ENCODE measurements around the gene CDH19.
"Not testable (repeated sequence)": the region's sequence is repeated elsewhere in the genome, so short reads cannot be mapped to it uniquely, and the experiment has no call there.

CDH19 gene

DNA sequence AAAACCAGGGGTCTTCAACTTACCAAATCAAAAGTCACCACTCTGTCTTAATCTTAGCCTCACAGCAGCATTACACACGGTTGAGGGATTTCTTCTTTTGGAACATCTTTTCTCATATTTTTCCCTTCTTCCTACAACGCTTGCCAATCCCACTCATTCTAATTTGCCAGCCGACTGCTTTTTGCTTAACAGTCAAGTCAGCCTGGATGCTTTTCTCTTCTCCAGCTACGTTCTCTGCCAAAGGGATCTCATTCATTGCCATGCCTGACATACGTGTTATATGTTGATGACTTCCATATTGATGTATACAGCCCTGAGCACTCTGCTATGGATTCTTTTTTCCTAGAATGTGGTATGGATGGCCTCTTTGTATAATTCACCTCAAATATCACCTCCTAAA is 37.3 kb downstream of the CDH19 start:
- DNase-seq (ENCODE audit: low read depth), result no peak

DNA sequence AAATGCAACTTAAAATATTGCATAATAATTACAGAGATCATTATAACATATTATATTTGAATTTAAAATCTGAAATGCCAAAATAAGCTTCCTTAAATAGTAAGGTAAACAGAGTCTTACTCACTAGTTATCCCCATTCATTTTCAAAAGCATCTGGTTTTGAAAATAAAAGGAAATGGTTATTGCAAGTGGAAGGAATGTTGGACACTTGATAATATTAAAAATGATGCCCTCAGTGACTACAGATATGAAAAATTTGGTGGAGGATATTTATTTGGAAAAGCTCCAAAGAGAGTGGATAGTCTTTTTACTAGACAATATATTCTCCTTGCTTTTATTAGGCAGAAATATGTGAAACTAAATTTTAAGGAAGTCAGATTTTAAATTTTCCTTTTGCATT is 39.7 kb downstream of the CDH19 start:
- no peak for DNase-seq (ENCODE audit: low read depth)

DNA sequence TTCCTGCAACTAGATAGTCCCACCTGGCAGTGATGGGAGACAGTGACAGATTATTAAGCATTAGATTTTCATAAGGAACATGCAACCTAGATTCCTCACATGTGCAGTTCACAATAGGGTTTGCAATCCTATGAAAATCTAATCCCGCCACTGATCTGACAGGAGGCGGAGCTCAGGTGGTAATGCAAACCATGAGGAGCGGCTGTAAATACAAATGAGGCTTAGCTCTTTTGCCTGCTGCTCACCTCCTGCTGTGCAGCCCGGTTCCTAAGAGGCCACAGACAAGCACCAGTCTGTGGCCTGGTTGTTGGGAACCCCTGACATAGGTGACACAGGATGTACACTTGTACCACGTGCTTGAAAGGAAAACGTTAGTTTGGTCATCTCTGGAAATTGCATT is 41.6 kb downstream of the CDH19 start:
- DNase-seq (ENCODE audit: low read depth), result no peak

DNA sequence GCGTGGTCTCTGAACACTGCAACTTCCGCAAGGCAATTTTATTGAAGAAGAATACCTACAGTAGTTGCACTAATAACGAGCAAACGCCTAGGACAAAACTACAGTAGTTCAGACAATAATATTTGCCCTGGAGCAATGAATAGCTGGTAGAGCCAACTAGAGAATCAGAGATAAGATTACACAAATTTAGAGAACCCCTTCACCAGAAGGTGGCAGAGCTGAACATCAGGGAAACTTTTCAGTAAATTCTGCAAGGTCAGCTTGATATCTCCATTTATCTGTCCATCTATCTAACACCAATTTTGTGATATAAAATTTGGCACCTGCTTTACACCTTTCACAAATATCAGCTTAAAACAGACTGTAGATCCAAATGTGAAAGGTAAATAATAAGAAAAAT is 43.8 kb downstream of the CDH19 start:
- no peak for DNase-seq (ENCODE audit: low read depth)

DNA sequence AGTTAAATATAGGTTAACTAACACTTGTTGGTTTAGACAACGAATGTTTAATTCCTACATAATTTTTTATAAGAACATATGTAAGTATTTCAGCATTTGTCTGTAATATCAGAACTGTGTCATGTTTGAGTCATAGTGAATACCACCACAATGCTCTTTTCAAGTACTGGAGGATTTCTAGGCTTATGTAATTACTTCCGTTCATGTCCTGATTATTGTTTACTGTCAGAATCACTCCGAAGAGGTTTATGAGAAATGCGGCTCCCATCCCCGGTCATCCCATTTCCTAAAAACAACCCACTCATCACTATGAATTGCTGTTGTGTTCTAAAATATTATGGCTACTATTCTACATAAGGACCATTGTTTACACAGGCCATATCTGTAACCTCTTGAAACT is 45.1 kb downstream of the CDH19 start:
- DNase-seq (ENCODE audit: low read depth), result peak; percentile 46

DNA sequence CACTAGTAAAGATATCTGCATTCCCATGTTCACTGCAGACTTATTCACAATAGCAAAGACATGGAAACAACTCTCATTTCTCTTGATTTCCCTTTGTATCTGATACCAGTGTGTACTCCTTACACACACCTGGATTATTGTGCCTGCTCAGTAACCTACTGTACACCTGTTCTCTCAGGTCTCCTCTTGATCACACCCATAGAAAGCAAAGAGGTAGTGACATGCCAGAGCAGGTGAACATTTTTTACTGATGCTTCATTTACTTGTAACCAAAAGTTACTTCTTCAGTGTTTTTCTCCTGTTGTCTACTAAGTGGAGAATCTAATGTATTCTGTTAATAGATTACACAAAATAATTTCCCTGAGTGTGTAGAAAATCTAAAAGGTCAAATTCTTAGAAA is 46.8 kb downstream of the CDH19 start:
- no peak for DNase-seq (ENCODE audit: low read depth)

DNA sequence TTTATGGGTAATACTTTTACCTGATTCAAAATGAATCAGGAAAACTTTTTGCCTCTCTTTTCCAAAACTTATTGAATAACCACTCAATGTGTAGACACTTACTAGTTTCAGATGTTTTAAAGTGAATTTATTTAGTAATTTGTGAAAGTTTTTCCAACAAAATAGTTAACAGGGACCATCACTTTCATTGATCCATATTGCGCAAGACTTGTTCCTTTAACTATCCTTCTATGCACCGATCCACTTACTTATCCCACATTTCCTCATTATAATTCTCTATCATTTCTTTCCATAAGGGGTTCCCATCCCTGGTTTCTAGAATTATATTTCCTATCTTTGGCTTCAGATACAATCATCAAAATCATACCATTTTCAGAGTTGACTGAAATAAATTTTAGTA is 48.3 kb downstream of the CDH19 start:
- DNase-seq (ENCODE audit: low read depth), result no peak

DNA sequence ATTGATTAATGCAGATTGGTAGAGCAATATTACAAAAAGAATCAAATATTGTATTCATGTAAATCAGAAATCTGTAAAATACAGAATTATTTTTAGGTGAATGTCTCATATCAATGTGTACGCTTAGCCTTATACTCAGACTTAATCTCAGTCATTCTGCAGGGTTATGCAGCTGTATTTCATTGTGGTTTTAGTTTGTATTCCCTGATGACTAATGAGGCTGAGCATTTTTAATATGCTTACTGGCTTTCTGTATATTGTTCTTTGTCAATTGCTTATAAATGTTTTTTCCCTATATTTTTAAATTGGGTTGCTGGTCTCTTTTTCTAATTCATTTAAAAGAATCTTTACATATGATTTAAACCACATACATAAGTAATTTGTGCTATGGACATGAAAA is 50.1 kb downstream of the CDH19 start:
- DNase-seq (ENCODE audit: low read depth), result no peak

DNA sequence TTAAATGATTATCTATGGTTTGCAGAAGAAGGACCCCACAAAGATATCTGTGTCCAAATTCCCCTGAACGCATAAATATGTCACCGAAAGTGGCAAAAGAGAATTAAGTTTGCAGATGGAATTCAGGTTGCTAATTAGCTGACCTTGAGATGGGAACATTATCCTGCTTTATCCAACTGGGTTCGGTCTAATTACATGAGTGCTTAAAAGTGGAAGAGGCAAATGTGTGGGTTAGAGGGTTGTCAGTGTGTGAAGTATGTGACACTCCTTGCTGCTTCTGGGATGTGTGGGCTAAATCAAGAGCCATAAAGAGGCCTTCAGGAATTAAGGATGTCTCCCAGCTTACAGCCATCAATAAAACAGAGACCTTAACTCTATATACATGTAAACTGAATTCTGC is 53.5 kb downstream of the CDH19 start:
- no peak for DNase-seq (ENCODE audit: low read depth)

DNA sequence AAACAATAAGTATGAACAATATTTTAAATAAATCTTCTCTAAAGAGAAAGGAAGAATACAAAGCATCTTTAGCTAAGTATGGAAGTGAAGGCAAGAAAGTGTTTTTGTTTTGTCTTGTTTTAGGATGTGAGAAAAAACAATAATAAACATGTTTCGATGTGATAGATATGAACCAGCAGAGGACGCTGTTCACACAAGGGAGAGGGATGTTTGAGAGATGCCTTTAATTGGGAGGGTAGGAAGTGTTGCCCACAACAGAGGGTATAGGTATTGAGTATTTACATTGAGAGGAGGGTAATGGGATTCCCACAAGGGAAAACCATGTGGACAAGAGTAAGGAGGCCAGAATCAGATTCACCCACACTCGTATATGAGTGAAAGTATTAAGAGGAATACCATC is 55.1 kb downstream of the CDH19 start:
- no peak for DNase-seq (ENCODE audit: low read depth)

DNA sequence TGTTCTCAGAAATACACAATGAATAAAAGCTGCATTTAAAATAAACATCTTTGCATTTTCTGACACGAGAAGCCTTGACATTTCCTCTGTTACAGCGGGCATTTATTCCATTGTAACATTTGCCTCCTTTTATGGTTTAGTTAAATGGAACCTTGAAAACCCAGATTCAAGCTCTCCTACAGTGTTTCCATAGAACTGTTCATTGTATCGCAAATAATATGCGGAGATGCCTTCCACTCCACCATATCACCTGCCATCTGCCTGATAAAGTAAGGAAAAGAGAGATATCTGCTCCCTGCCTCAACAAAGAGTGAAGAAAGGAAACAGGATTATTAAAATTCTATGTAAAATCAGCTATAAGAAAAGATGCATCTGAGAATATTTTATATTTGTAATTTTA is 69.8 kb downstream of the CDH19 start:
- DNase-seq (ENCODE audit: low read depth), result no peak

DNA sequence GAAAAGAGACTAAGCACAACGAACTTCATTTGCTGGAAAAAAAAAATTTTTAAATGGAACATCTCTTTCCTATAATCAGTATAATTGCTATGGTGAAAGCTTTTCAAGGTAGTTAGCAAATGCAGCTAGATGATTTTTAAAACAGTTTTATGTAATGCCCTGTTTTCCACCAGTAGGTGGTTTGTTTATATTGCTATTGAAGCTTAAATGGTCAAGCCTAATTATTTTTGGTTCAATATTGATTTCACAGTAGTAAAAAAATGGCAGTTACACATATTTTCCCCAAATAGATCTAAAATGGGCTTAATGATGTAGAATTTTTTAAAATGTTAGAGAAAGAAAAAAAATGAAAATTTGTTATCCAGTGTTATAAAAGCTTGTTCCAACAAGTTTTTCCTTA is 70.2 kb downstream of the CDH19 start:
- no peak for DNase-seq (ENCODE audit: low read depth)

DNA sequence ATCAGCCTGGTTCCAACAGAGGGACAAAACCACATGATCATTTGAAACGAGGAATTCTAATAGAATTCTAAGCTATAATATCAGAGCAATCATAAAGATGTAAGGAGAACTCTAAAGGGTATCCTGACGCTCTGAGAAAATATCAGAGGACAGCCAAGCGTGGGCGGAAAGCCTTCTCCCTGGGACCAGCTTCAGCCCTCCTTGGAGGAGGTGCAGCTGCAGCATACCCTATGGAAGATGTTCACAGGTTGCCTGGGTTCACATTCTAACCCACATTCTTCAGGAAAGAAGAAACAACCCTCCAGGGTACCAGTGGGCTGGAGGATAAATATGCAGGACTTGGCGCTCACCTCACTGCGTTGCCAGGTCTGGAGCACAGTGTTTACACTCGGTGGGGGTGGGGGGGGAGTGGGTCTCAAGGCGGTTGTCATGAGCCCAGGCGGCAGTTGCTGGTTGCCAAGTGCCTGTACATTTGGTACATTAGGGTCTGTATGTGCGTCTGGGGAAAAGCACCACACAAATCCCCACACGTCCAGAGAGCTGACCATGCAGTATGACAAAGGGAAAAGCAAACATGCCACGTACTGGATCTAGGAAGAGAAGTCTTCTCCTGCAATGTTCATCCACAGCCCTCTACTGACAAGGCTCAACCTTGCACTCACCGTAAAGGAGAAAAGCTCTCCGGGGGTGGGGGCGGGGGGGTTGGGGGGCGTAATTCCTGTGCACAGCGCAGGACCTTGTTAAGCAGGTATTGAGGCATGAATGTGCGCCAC is 80.5 kb downstream of the CDH19 start:
- no peak for DNase-seq (ENCODE audit: low read depth)

DNA sequence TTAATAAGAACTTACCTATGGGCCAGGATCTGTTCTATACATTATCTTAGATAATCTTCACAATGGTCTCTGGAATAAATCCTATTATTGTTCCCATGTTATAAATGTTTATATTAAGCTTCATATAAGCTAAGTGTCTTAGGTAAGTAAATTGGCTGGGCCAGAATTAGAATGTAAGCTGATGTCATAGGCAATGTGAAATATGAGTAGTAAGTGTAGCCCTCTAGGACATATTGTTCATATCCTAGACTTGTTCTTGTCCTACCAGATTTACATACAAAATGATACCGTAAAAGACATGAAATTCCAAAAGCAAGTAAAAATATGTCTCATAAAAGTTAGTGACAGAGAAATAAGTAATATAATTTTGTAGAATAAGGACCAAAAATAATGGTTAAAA is 89.9 kb downstream of the CDH19 start:
- DNase-seq (ENCODE audit: low read depth), result no peak

DNA sequence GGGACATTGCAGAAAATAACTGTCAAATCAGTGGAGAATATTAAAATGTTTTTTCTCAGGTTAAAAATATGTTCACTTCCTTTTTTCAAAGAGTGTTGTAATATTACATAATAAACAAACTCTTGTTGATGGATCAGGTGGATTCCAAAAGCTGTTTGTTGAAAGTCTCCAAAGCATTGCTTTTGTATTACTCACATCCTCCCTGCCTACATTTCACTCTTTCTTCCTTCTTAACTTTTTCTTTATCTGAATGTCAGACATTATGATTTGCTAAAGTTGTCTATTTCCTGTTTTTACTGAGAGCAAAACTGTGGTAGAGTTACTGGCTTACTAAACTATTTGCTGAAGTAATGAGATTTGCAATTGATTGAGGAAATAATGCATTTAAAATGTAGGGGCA is 92.1 kb downstream of the CDH19 start:
- DNase-seq (ENCODE audit: low read depth), result peak; percentile 8

DNA sequence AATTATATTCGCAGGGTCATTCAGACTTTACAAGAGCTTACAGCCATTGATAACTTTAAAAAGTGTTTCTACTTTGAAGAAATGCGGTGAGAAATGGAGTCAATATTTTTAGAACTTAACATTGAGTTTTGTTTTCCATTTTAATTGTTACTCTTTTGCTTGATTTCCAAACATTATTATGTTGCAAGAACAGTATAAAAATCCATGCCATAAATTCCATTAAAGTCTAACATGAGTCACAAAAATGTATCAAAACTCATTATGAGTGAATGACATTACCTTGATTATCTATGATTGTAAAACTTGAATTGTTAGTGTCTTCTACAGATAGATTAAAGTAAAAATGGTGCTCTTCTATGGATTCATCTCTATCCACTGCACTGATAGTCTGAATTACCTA is 92.6 kb downstream of the CDH19 start:
- DNase-seq (ENCODE audit: low read depth), result no peak

DNA sequence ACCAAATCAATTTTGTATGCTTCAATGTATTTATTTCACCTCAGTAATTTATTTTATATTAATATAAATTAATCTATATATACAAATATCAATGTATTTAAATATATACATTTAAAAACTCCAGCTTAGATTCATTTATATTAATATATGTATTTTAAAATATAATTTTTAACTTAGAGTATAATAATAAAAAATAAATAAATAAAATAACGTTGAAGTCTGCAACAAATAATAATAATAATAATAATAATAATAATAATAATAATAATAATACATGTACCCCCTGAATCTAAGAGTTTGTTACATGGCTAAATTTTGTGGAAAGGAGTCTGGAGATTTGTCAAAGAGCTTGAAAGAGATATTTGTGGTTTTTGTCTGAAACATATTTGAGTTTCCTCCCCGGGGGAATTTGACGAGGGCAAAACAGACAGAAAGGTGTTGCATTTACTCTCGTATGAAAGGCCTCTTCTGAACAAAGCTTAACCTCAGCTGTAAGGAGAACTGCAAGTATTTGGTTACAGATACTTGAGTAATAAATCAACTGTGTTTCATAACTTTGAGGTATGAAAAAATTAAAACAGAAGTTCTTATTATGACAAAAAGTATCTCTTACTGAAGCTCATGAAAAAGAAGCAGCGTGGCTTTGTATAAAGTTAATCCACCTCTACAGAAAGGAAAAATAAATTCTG is 93.4 kb downstream of the CDH19 start:
- no peak for DNase-seq (ENCODE audit: low read depth)

DNA sequence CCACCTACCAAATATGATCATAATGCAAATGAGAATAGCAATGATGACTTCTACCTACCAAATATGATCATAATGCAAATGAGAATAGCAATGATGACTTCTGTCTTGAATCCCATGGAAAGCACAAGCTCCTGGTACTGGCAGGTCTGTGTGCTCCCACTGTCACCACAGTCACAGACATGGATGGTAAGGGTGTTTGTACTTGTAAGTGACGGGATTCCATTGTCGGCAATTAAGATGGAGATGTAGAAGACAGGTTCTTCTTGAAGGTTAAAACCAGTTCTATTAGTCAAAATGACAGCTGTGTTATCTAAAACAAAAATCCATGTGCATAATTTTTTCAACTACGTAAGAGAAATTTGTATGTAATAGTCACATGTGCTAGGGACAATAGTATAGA is 95.0 kb downstream of the CDH19 start:
- DNase-seq (ENCODE audit: low read depth), result no peak

DNA sequence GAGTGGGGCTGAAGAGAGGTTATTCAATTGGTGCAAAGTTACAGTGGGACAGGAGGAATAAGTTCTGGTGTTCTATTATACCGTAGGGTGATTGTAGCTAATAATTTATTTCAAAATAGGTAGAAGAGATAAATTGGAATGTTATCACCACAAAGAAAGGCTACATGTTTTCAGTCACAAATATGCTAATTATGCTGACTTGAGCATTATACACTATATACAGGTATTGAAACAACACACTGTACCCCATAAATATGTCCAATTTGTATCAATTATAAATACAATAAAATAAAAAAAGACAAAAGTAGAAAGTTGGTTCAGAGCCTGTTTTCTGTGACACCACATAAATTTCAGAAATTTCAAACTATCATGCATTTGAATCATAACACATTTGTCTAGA is 97.7 kb downstream of the CDH19 start:
- no peak for DNase-seq (ENCODE audit: low read depth)

DNA sequence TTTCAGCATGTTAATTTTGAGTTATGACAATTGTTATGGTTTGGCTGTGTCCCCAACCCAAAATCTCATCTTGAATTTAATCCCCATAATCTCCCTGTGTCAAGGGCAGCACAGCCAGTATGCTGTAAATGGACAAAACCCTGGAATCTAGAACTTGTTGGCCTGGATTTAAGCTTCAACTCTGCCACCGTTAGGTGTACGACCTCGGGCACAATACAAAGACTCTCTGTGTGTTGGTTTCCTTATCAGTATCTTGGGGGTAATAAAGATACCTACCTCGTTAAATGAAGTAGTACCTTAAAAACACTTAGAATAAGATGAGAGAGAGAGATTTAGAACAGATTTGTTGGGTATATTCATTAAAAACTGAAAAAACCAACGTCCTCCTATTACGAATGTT is 106.5 kb downstream of the CDH19 start:
- no peak for DNase-seq (ENCODE audit: low read depth)

DNA sequence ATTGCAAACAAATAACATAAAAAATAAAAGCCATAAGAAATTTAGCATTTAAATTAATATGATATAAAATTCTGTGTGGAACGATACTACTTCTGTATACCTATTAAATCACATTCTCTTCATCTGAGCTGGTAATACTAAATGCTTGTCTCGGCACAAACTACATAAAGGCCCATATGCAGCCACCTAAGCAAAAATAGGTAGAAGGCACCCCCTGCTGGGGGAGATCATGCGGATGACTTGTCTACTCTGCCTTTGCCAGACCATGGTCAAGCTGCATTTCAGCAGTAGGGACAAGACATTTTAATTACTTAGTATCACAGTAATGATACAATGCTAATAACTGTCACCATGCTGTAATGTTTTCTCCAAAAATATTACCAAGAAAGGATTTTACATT is 108.0 kb downstream of the CDH19 start:
- DNase-seq (ENCODE audit: low read depth), result peak; percentile 8

DNA sequence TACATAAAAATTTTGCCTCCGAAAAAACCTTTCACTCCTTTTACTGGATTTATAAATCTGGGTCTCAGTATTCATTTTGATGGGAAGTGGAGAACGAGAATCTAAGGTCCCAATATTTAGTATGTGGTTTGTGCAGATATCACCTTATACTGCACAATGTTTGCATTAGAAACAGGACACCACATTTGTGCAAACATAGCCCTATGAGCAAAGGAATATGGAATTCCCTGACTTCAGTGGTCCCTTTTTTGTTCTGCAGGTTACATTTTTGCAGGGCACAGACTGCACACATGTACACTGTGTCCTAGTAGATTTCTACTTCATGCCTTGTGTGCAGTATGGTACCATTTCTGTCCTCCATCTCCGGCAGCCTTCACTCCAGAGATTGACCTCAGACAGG is 130.0 kb downstream of the CDH19 start:
- DNase-seq (ENCODE audit: low read depth), result no peak

DNA sequence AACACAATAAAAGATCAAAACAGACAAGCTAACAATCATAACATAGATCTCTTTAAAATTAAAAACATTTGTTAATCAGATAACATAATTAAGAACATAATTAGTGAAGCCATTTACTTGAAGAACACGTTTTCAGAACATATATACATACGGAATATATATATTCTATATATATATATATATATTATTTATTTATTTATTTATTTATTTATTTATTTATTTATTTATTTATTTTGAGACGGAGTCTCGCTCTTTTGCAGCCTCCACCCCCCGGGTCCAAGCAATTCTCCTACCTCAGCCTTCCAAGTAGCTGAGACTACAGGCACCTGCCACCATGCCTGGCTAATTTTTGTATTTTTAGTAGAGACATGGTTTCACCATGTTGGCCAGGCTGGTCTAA is 137.7 kb downstream of the CDH19 start:
- DNase-seq (ENCODE audit: low read depth), result not testable (repeated sequence)

DNA sequence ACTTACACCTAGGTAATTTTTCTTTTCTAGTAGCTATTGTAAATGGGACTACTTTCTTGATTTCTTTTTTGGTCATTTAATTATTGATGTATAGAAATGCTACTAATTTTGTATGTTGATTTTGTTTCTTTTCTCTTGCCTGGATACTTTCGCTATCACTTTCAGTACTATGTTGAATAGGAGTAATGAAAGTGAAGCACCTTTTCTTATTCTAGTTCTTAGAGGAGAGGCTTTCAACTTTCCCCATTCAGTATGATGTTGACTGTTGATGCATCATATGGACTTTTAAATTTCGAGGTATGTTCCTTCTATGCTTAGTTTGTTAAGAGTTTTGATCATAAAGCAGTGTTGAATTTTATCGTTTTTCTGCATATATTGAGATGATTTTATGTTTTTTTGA is 142.5 kb downstream of the CDH19 start:
- DNase-seq (ENCODE audit: low read depth), result no peak
